GM21619 (cell line): ENCODE results near the gene FXYD5.

Experiments
- ATAC-seq: cut with Tn5 transposase; IDR thresholded peaks from one replicate; pipeline ENCODE4 v1.9.1; 2021; ENCODE audit not compliant: unreplicated experiment

The FXYD5 gene

GRCh38 chr19:35211545-35212230 lies 57.2 kb downstream of the FXYD5 start:
- ATAC-seq, result no peak

GRCh38 chr19:35212241-35212640 lies 57.7 kb downstream of the FXYD5 start:
- no peak for ATAC-seq

GRCh38 chr19:35213663-35214632 lies 59.4 kb downstream of the FXYD5 start:
- peak; percentile 53 for ATAC-seq

GRCh38 chr19:35214766-35215422 lies 60.4 kb downstream of the FXYD5 start:
- ATAC-seq, result no peak

GRCh38 chr19:35216016-35216832 lies 61.7 kb downstream of the FXYD5 start:
- no peak for ATAC-seq

GRCh38 chr19:35216833-35217648 lies 62.5 kb downstream of the FXYD5 start:
- no peak for ATAC-seq

- no peak for ATAC-seq
Observed at GRCh38 chr19:35217649-35217990, 63.1 kb downstream of the FXYD5 start.

- no peak for ATAC-seq
Observed at GRCh38 chr19:35219008-35219407, 64.5 kb downstream of the FXYD5 start.
